Measurements from ENCODE around the gene GTF3C1. TPM values are rescaled to one million over a fixed set of nuclear protein-coding genes. Genes with fewer than 3 reads are reported as not detected.
"Not testable (repeated sequence)": the region's sequence is repeated elsewhere in the genome, so short reads cannot be mapped to it uniquely, and the experiment has no call there.

GTF3C1 gene
- total and polyA plus RNA-seq, 3 donors from 2014 or later, result 85.7 to 154 (median 129) TPM

DNA sequence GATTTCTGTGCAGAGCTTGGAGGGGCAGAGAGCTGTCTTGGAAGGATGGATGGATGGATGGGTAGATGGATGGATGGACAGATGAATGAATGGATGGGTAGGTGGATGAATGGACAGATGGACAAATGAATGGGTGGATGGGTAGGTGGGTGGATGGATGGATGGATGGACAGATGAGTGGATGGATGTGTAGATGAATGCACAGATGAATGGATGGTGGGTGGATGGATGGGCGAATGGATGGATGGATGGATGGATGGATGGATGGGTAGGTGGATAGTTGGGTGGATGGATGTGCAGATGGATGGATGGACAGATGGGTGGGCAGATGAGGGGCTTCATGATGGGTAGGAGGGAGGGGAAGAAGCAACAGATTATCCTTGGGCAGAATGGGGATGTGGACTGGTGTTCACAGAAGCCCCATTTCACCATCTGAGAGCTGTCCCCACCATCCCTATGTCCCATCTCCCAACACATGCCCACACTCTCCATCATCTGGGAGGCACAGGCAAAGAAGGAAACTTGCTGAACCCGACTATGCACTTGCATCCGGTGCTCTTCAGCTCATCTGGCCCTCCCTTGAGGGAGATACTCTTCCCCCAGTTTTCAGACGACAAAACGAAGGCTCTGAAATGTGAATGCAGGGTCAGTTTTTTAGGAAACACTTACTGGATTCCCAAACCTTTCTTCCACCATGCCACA lies 90.6 kb downstream of the GTF3C1 start:
- Histone ChIP-seq H3K4me3 (no peak overlapping the region), H3K27me3 (no peaks in the 10 kb centered on the region), H3K4me1 (peaks cover 23% of the 10 kb centered on the region), H3K27ac (no peak overlapping the region), H3K36me3 (ENCODE audit: low read depth, missing control alignments) (no peaks in the 10 kb centered on the region), H3K9me3 (no peaks in the 10 kb centered on the region)
- DNase-seq, result no peak
- WGBS, 2 donors, result 89 to 91% methylated on average over 5 of the region's 5 CpGs
- intact Hi-C loops (cut with DNase I; ENCODE audit: low total_unique reads), result loop anchor here (10.0 kb wide), 1 partner anchor 284 kb away; no protein-coding TSS in a partner anchor
- no peak for TF ChIP-seq POLR2A (IDR thresholded peaks at IDR 0.05)
- TF ChIP-seq, protein P1, sequence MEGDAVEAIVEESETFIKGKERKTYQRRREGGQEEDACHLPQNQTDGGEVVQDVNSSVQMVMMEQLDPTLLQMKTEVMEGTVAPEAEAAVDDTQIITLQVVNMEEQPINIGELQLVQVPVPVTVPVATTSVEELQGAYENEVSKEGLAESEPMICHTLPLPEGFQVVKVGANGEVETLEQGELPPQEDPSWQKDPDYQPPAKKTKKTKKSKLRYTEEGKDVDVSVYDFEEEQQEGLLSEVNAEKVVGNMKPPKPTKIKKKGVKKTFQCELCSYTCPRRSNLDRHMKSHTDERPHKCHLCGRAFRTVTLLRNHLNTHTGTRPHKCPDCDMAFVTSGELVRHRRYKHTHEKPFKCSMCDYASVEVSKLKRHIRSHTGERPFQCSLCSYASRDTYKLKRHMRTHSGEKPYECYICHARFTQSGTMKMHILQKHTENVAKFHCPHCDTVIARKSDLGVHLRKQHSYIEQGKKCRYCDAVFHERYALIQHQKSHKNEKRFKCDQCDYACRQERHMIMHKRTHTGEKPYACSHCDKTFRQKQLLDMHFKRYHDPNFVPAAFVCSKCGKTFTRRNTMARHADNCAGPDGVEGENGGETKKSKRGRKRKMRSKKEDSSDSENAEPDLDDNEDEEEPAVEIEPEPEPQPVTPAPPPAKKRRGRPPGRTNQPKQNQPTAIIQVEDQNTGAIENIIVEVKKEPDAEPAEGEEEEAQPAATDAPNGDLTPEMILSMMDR (IDR thresholded peaks at IDR 0.05), result no peak

DNA sequence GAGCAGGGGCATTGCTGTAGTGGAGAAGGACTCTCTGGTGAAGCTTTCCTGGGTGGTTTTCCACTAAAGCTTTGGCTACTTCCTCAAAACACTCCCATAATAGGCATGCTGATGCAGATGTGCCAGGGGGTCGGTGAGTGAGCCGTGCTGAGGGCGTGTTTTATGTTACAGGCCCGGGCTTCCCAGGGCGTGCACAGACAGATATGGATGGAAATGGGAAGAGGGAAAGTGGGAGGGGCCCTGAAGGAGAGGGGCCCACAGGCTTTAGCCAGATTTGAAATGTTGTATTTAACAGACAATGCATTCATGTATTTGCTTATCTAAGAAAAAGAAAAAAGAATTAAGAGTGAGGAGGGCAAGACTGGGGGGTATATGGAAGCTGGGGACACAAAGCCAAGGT lies 91.5 kb downstream of the GTF3C1 start:
- intact Hi-C loops (cut with DNase I; ENCODE audit: low total_unique reads), result loop anchor here (10.0 kb wide), 1 partner anchor 283 kb away; no protein-coding TSS in a partner anchor
- H3K27me3 ChIP-seq, result no peaks in the 10 kb centered on the region

DNA sequence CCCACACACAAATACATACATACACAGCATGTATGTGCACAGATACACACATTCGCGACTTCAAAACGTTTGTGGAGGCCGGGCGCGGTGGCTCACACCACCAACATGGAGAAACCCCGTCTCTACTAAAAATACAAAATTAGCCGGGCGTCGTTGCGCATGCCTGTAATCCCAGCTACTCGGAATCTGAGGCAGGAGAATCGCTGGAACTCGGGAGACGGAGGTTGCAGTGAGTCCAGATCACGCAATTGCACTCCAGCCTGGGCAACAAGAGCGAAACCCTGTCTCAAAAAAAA lies 92.2 kb downstream of the GTF3C1 start:
- intact Hi-C loops (cut with DNase I; ENCODE audit: low total_unique reads), result loop anchor here (10.0 kb wide), 1 partner anchor 283 kb away; no protein-coding TSS in a partner anchor
- H3K9me3 ChIP-seq; H3K4me3 ChIP-seq; H3K27ac ChIP-seq; H3K27me3 ChIP-seq; DNase-seq; H3K36me3 ChIP-seq (ENCODE audit: low read depth, missing control alignments): not testable (repeated sequence)
- 83 to 87% methylated on average over 17 of the region's 17 CpGs for WGBS, 2 donors
- H3K4me1 ChIP-seq, result peaks cover 19% of the 10 kb centered on the region

More for the DNA sequence above, 91.5 kb downstream of the GTF3C1 start:
- DNase-seq, result no peak
- no peaks in the 10 kb centered on the region for H3K9me3 ChIP-seq
- no peak for TF ChIP-seq POLR2A (IDR thresholded peaks at IDR 0.05)
- TF ChIP-seq, protein P1 (IDR thresholded peaks at IDR 0.05), result no peak
- no peaks in the 10 kb centered on the region for H3K36me3 ChIP-seq (ENCODE audit: low read depth, missing control alignments)
- peaks cover 19% of the 10 kb centered on the region for H3K4me1 ChIP-seq
- 74 to 83% methylated on average over 5 of the region's 5 CpGs for WGBS, 2 donors
- no peak overlapping the region for H3K4me3 ChIP-seq
- H3K27ac ChIP-seq, result no peak overlapping the region

DNA sequence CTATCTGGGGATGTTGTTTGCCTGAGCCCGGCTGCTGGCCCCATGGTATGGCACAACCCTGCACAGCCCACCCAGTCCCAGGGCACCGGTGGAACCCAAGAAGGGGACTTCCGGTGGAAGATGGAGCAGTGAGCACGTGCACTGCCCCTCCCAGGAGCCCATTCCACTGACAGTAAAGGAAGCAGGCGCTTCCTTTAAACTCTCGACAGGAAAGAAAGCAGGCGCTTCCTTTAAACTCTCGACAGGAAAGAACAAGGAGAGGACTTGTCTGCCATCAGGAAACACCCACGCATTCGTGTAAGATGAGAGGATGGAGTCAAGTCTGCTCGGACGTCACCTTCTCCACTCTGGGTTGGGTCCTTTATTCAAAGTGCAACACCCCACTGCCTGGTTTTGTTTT lies 94.0 kb downstream of the GTF3C1 start:
- H3K27ac ChIP-seq, result no peak overlapping the region
- no peak for TF ChIP-seq POLR2A (IDR thresholded peaks at IDR 0.05)
- TF ChIP-seq, protein P1 (IDR thresholded peaks at IDR 0.05), result no peak
- no peaks in the 10 kb centered on the region for H3K9me3 ChIP-seq
- no peaks in the 10 kb centered on the region for H3K36me3 ChIP-seq (ENCODE audit: low read depth, missing control alignments)
- peaks cover 11% of the 10 kb centered on the region for H3K4me1 ChIP-seq
- DNase-seq, result no peak
- intact Hi-C loops (cut with DNase I; ENCODE audit: low total_unique reads), result loop anchor here (10.0 kb wide), 1 partner anchor 281 kb away; no protein-coding TSS in a partner anchor
- no peaks in the 10 kb centered on the region for H3K27me3 ChIP-seq
- H3K4me3 ChIP-seq, result no peak overlapping the region
- 54 to 60% methylated on average over 11 to 12 of the region's 12 CpGs for WGBS, 2 donors

DNA sequence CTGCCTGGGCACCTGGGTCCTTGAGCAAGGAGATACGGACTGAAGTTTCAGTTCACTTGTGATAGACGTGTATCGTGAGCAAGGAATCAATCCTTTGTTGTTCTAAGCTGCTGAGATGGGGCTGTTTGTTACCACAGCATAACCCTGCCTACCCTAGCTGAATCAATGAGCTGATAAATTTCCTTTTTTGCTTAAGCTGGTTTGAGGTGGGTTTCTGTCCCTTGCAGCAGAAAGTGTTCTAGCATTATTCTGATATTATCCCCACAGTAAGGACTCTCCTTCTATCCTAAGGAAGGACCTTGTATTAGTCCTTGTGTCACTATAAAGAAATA lies 96.3 kb downstream of the GTF3C1 start:
- intact Hi-C loops (cut with DNase I; ENCODE audit: low total_unique reads), result loop anchor here (10.0 kb wide), 1 partner anchor 279 kb away; no protein-coding TSS in a partner anchor
- TF ChIP-seq POLR2A (IDR thresholded peaks at IDR 0.05), result no peak
- TF ChIP-seq, protein P1 (IDR thresholded peaks at IDR 0.05), result no peak
- WGBS, 2 donors, result 94 to 95% methylated on average over 3 of the region's 3 CpGs

More for the DNA sequence above, 96.3 kb downstream of the GTF3C1 start:
- H3K27ac ChIP-seq, result no peak overlapping the region
- no peaks in the 10 kb centered on the region for H3K27me3 ChIP-seq
- no peaks in the 10 kb centered on the region for H3K36me3 ChIP-seq (ENCODE audit: low read depth, missing control alignments)
- H3K4me3 ChIP-seq, result no peak overlapping the region
- no peaks in the 10 kb centered on the region for H3K4me1 ChIP-seq
- no peak for DNase-seq
- no peaks in the 10 kb centered on the region for H3K9me3 ChIP-seq
